Measurements from ENCODE around the gene ATAD5.
"Not testable (repeated sequence)": the region's sequence is repeated elsewhere in the genome, so short reads cannot be mapped to it uniquely, and the experiment has no call there.

The ATAD5 gene, protein sequence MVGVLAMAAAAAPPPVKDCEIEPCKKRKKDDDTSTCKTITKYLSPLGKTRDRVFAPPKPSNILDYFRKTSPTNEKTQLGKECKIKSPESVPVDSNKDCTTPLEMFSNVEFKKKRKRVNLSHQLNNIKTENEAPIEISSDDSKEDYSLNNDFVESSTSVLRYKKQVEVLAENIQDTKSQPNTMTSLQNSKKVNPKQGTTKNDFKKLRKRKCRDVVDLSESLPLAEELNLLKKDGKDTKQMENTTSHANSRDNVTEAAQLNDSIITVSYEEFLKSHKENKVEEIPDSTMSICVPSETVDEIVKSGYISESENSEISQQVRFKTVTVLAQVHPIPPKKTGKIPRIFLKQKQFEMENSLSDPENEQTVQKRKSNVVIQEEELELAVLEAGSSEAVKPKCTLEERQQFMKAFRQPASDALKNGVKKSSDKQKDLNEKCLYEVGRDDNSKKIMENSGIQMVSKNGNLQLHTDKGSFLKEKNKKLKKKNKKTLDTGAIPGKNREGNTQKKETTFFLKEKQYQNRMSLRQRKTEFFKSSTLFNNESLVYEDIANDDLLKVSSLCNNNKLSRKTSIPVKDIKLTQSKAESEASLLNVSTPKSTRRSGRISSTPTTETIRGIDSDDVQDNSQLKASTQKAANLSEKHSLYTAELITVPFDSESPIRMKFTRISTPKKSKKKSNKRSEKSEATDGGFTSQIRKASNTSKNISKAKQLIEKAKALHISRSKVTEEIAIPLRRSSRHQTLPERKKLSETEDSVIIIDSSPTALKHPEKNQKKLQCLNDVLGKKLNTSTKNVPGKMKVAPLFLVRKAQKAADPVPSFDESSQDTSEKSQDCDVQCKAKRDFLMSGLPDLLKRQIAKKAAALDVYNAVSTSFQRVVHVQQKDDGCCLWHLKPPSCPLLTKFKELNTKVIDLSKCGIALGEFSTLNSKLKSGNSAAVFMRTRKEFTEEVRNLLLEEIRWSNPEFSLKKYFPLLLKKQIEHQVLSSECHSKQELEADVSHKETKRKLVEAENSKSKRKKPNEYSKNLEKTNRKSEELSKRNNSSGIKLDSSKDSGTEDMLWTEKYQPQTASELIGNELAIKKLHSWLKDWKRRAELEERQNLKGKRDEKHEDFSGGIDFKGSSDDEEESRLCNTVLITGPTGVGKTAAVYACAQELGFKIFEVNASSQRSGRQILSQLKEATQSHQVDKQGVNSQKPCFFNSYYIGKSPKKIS (N-terminal part only)

DNA sequence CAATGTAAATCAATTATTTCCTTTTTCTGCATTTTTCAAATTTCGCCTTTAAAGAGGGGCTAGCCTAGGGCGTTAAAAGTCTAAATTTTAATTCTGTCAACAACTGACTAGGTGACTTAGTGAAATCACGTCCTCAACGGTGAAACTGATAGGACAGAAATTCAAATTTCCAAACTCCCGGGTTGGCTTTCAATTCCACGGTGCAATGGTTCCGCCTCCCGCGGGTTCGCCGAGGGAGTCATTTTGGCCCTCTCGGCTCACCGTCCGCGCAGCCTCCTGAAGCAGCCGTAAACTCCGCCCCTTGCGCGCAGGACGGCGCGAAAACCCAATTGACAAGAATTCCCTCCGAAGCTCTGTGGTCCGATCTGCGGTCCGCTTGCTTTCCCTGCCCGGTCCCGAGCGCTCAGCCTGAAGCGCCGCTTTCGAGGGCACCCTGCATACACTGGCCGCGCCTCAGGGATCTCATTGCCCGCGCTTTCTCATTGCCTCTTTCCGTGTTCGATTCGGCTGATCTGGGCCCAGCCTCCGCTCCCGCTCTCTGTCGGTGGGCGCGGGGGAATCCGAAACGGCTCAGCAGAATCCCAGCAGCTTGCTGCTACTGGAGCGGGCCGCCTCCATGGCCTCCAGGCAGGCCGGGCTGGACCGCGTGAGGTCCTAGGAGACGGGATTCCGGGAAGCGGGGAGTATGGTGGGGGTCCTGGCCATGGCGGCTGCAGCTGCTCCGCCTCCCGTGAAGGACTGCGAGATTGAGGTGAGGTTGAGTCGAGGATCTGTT, at the start of gene ATAD5:
Gene ATAD5, plus strand, starts transcription at position 304 of the 775 bp plus-strand sequence. Its CDS starts 382 bp downstream, at position 686.
- peak in 55 of 56 donors; percentile 18 to 93 (median 81) for DNase-seq

- no peak for DNase-seq
Measured at GRCh38 chr17:30782206-30782605, 49.6 kb upstream of the ATAD5 start.

DNA sequence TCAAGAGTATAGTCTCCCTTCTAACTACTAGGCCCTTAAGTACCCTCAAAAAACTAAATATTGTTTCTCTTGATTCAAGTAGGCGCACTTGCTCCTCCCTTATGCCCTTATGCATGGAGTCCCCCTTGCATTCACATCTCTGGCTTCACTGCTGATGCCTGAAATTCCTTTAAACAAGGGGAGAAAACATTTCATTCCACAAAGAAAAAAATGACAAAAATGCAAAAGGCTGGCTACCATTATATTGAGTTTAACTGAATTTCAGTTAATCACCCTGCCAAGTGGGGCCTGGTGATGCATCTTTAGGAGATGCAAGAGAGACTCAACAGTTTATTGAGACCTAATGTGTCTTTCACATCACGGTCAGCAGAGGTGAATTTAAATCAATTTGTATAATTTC, 42.8 kb upstream of the ATAD5 start:
- DNase-seq: no peak

GRCh38 chr17:30790279-30790678, 41.5 kb upstream of the ATAD5 start:
- DNase-seq: no peak

DNA sequence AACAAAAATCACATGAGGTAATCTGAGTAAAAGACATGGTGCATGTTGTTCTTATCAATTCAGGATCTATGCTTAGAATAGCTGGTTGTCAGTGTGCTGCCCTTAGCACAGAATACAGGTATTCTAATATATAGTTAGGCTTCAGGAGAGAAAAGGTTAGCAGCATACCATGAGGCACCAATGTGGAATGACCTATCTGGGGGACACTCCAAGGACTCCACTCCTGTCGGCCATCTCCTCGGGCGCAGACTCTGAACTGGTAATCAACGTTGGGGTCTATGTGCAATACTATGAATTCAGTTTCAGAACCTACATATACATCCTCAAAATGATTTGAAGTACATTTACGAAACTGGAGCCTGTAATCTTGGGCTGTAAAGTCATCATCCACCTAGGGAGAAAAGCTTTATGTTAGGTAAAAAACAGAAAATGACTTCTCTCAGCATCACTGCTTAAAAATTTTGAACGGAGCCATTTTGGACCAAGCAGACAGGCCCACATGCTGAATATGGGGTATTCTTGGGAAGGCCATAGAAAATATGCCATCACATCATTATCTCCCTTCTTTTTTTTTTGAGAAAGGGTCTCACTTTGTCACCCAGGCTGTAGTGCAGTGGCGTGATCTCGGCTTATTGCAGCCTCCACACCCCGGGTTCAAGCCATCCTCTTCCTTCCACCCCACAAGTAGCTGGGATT, 38.3 kb upstream of the ATAD5 start:
- DNase-seq: no peak

- no peak for DNase-seq
Measured at GRCh38 chr17:30794372-30794771, 37.4 kb upstream of the ATAD5 start.

DNA sequence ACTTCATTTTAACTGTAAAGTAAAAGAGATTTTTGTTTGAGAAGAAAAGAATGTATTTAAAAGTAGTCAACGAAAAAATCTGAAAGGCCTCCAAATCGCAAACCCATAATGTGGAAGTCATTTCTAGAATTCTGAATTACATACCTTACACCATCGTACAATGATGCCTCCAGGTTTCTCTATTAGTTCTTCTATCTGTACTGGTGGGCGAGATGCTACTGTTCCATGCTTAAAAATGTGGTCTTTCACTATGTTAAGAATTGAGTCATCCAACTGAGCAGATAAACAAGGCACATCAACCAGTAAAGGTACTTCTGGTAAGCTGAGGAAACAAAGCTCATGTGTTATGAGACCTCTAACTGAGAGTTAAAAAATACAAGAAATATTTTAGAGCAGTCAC, 35.8 kb upstream of the ATAD5 start:
- no peak for DNase-seq

DNA sequence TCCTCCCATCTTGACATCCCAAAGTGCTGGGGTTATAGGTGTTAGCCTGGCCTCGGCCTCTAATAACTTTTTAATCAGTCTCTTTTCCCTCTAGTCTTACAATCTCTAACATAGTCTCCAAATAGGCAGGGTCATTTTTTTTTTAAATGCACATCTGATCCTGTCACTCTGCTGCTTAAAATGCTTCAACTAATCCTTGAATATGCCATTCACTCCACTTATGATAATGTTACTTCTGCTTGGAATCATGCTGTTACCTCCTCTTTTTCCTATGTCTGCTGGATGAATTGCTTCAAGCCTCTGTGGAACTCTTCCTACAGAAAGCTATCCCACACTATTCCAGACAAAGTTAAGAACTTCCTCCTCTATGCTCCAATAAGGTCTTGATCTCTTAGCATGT, 30.1 kb upstream of the ATAD5 start:
- DNase-seq: no peak

- no peak for DNase-seq
Measured at GRCh38 chr17:30805944-30806456, 25.8 kb upstream of the ATAD5 start.

DNA sequence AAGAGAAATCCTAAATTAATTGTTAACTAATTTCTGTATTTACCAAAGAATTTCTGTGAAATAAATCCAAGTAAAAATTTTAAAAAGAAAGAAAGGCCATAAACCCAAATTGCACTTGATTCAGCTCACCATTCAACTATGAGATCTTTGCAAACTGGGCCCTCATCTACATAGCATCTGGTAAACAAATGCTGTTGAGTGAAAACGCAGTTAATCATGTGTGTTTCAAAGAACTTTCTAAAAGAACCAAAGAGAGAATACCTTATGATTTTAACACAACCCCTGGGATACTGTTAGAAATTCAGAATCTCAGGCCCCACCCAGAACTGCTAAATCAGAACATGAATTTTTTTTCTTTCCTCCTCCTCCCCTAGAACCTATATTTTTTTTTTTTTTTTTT, 23.9 kb upstream of the ATAD5 start:
- no peak for DNase-seq

- DNase-seq: no peak
Measured at GRCh38 chr17:30808785-30809286, 22.9 kb upstream of the ATAD5 start.

- no peak for DNase-seq
Measured at GRCh38 chr17:30809867-30810266, 21.9 kb upstream of the ATAD5 start.

- DNase-seq: no peak
Measured at GRCh38 chr17:30812218-30813177, 19.3 kb upstream of the ATAD5 start.

- DNase-seq: not testable (repeated sequence)
Measured at GRCh38 chr17:30814236-30814635, 17.5 kb upstream of the ATAD5 start.

DNA sequence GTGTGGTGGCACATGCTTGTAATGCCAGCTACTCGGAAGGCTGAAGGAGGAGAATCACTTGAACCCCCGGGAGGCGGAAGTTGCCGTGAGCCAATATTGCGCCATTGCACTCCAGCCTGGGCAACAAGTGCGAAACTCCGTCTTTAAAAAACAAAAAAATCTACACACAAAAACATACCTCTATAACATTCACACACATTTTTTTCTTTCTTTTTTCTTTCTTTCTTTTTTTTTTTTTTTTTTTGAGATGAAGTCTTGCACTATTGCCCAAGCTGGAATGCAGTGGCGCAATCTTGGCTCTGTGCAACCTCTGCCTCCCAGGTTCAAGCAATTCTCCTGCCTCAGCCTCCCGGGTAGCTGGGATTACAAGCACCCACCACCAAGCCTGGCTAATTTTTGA, 16.9 kb upstream of the ATAD5 start:
- not testable (repeated sequence) for DNase-seq

GRCh38 chr17:30816165-30816564, 15.6 kb upstream of the ATAD5 start:
- DNase-seq: no peak

- DNase-seq: no peak
Measured at GRCh38 chr17:30819971-30820705, 11.6 kb upstream of the ATAD5 start.
